Transverse colon (tissue), 4 donors: ENCODE results near the gene ERCC4. TPM values are rescaled to one million over a fixed set of nuclear protein-coding genes. Genes with fewer than 3 reads are reported as not detected.

ENCODE experiments used
- DNase-seq: peaks from one replicate; pipeline ENCODE4 v3.0.0-alpha.2; 2019
- H3K27ac ChIP-seq, 4 donors: fragments of 200-600 bp; sonication (generic); 2 replicates each; pipeline ENCODE4 v1.5.1; 2016 to 2018; ENCODE audit warnings: inconsistent platforms in 4 of 4
- H3K27me3 ChIP-seq: fragments of 200-600 bp; sonication (generic); 2 replicates; pipeline ENCODE4 v1.5.1; 2017; ENCODE audit warnings: inconsistent platforms
- H3K36me3 ChIP-seq, 4 donors: fragments of 200-600 bp; sonication (generic); 2 replicates each; pipeline ENCODE4 v1.5.1; 2017 to 2019; ENCODE audit warnings: inconsistent platforms in 4 of 4
- H3K4me1 ChIP-seq, 4 donors: fragments of 200-600 bp; sonication (generic); 2 replicates each; pipeline ENCODE4 v1.5.1; 2017 to 2020; ENCODE audit warnings: inconsistent platforms in 4 of 4
- H3K4me3 ChIP-seq, 4 donors: fragments of 200-600 bp; sonication (generic); 1 replicate in 1 of 4; 2 replicates in 3 of 4; pipeline versions ENCODE4 v1.5.1 to v1.6.1; 2017 to 2019; ENCODE audit warnings: inconsistent platforms in 4 of 4
- H3K9me3 ChIP-seq, 2 donors: fragments of 200-600 bp; sonication (generic); 2 replicates each; pipeline ENCODE4 v1.5.1; 2017 to 2019; ENCODE audit warnings: inconsistent platforms in 2 of 2
- EP300 ChIP-seq: sonication (generic); formaldehyde crosslinking; IDR thresholded peaks from one replicate; pipeline ENCODE4 v1.6.1; 2017; ENCODE audit warnings: antibody characterized with exemption, low read depth
- POLR2A ChIP-seq: fragments of 450-650 bp; IDR thresholded peaks from one replicate; pipeline ENCODE4 v1.6.1; 2016; ENCODE audit warnings: antibody characterized with exemption, mild to moderate bottlenecking, moderate library complexity
- POLR2AphosphoS5 ChIP-seq, 3 donors: sonication (generic); formaldehyde crosslinking; IDR thresholded peaks; one replicate each; pipeline ENCODE4 v1.6.1; 2016; ENCODE audit warnings: antibody characterized with exemption in 3 of 3
- WGBS, 2 donors: methylation state at CpG; one replicate each; pipeline ENCODE4 v1.1.5; 2018; ENCODE audit warnings: low coverage in 1 of 2; 5-methylcytosine and 5-hydroxymethylcytosine counted together
- in situ Hi-C, 4 donors: fragments of 200-750 bp; cut with MboI; loops; one replicate each; pipeline versions ENCODE4 v1.15.0 to v1.15.1; 2017; ENCODE audit warnings: low sequenced_read_pairs in 3 of 4, low pct_ligation_motif_present in 1 of 4, low pct_unique_long_range_greater_than_20kb in 1 of 4
- intact Hi-C: fragments of 100-400 bp; cut with DNase I; formaldehyde crosslinking; loops from one replicate; pipeline ENCODE4 v1.15.1; 2023; ENCODE audit warnings: low total_unique reads
- total RNA-seq, 4 donors: library from RNA; depleted of rRNA; stranded (reverse); fragments of >200 nt; gene quantifications; one replicate each; pipeline ENCODE4 v1.1.0, GENCODE V29; 2016
- TF ChIP-seq, protein P1 (sequence below), 5 experiments: fragments of 200-600 bp in 3 of 5; fragments of 450-650 bp in 2 of 5; sonication (generic) in 3 of 5; IDR thresholded peaks; 1 replicate in 2 of 5; 2 replicates in 3 of 5; pipeline ENCODE4 v1.5.1; 2016 to 2017; ENCODE audit warnings: antibody characterized with exemption in 5 of 5, inconsistent platforms in 3 of 5, mild to moderate bottlenecking in 2 of 5, moderate library complexity in 1 of 5

ERCC4 gene
- total RNA-seq, 4 donors from 2014 or later = 3.8 to 14.1 (median 4.8) TPM

DNA sequence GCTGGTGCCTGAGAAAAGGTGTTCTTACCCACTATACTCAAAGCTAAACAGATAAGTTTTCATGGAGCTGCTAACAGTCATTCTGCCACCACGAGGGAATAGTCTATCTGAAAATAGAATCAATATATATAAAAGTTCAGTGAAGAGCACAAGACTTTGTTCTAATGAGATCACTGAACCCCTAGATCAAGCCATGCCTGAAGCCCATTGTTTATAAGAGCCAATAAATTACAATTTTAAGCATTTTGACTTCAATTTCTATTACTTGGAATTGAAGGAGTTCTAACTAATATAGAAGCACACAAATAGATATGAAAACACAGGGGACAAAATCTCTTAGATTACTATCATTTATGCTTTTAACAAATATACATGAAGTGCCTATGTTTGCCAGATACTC lies 24.4 kb upstream of the ERCC4 start:
- Histone ChIP-seq H3K27me3 (peaks cover 5% of the 10 kb centered on the region), H3K36me3 (no peaks in the 10 kb centered on the region), H3K9me3 (no peaks in the 10 kb centered on the region), H3K4me3 (no peak overlapping the region), H3K4me1 (no peaks in the 10 kb centered on the region), H3K27ac (no peak overlapping the region)
- DNase-seq = no peak
- 72% methylated on average over 1 of the region's 1 CpG; no CpG with 5 or more reads in 1 of the 2 donors for WGBS, 2 donors
- TF ChIP-seq POLR2AphosphoS5 (IDR thresholded peaks at IDR 0.05) (no peak), EP300 (no peak), POLR2A (no peak)
- TF ChIP-seq, protein P1, sequence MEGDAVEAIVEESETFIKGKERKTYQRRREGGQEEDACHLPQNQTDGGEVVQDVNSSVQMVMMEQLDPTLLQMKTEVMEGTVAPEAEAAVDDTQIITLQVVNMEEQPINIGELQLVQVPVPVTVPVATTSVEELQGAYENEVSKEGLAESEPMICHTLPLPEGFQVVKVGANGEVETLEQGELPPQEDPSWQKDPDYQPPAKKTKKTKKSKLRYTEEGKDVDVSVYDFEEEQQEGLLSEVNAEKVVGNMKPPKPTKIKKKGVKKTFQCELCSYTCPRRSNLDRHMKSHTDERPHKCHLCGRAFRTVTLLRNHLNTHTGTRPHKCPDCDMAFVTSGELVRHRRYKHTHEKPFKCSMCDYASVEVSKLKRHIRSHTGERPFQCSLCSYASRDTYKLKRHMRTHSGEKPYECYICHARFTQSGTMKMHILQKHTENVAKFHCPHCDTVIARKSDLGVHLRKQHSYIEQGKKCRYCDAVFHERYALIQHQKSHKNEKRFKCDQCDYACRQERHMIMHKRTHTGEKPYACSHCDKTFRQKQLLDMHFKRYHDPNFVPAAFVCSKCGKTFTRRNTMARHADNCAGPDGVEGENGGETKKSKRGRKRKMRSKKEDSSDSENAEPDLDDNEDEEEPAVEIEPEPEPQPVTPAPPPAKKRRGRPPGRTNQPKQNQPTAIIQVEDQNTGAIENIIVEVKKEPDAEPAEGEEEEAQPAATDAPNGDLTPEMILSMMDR (IDR thresholded peaks at IDR 0.05) = no peak
- intact Hi-C loops (no loop called here), in situ Hi-C loops (no loop called here)

DNA sequence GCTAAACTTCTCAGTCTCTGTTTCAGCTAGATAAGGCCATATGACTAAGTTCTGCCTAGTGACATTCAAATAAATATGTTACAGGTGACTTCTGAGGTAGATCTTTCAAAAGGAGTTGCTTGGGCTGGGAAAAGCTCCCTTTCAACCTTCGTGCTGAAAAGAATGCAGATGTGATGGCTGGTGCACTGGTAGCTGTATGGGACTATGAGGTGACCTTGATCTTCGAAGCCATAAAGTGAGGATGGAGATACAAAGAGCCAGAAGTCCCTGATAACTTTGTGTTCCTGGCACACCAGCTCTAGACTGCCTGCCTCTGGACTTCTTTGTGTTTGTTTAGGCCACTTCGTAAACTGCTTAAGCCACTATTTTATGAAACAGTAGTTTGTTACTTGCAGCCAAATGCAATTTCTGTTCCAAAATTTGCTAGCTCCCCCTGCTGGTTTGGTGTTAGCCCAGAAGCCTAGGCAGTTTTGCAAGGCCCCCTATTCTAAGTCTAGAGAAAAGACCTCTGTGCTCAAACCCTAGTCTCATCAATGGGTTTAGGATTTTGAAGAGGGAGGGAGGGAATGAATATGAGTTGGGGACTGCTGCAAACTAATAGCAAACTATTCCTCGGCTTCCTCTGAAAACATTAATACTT lies 23.3 kb upstream of the ERCC4 start:
- WGBS, 2 donors = 76 to 79% methylated on average over 3 to 4 of the region's 4 CpGs
- Histone ChIP-seq H3K27ac (no peak overlapping the region), H3K36me3 (no peaks in the 10 kb centered on the region), H3K9me3 (no peaks in the 10 kb centered on the region), H3K27me3 (peaks cover 5% of the 10 kb centered on the region), H3K4me1 (no peaks in the 10 kb centered on the region), H3K4me3 (no peak overlapping the region)
- intact Hi-C loops = no loop called here
- no peak for TF ChIP-seq EP300
- TF ChIP-seq POLR2AphosphoS5 (IDR thresholded peaks at IDR 0.05) = no peak
- TF ChIP-seq, protein P1 (IDR thresholded peaks at IDR 0.05) = no peak
- DNase-seq = no peak
- in situ Hi-C loops = no loop called here

DNA sequence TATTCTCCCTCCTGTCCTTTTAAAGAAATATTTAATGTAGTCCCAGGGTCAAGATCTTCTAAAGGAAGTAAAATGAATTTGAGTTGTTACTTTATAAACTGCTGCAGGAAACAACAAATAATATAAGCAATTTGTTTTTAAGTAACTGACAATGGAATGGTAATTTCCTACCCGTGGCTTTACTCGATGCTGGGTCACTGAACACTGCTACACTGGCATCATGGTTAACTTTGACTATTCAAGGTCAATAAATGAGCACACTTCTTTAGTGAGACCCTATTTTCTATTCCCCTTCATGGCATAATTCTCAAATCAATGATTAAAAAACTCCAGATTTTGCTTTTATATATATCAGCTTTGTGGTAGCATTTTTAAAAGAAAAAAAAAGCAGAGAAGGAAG lies 22.1 kb upstream of the ERCC4 start:
- WGBS, 2 donors = 44 to 70% methylated on average over 2 of the region's 2 CpGs
- Histone ChIP-seq H3K27me3 (peaks cover 5% of the 10 kb centered on the region), H3K27ac (no peak overlapping the region), H3K9me3 (no peaks in the 10 kb centered on the region), H3K36me3 (no peaks in the 10 kb centered on the region), H3K4me1 (no peaks in the 10 kb centered on the region), H3K4me3 (no peak overlapping the region)
- TF ChIP-seq POLR2A (no peak), EP300 (no peak), POLR2AphosphoS5 (IDR thresholded peaks at IDR 0.05) (no peak)
- TF ChIP-seq, protein P1 (IDR thresholded peaks at IDR 0.05) = no peak
- in situ Hi-C loops = no loop called here
- DNase-seq = no peak
- intact Hi-C loops = no loop called here

DNA sequence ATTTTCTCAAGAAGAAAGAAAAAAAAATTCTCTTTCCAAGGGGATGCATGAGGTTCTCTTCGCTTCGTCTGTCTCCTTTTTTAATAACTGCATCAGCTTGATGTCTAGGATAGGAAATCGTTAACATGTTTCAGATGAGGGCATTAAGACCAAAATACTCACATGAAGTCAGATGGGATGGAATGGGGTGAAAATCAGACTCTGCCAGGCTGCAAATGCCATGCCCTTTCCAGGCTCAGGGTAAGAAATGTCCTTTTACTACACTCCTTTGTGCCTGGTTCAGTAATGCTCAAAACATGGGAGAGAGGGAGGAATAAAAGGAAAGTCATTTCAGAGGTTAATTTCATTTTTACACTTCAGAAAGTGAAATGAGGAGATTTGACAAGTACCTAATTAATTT lies 21.7 kb upstream of the ERCC4 start:
- Histone ChIP-seq H3K4me3 (no peak overlapping the region), H3K4me1 (no peaks in the 10 kb centered on the region), H3K36me3 (no peaks in the 10 kb centered on the region), H3K9me3 (no peaks in the 10 kb centered on the region), H3K27ac (no peak overlapping the region), H3K27me3 (peaks cover 5% of the 10 kb centered on the region)
- in situ Hi-C loops = no loop called here
- no peak for DNase-seq
- TF ChIP-seq, protein P1 (IDR thresholded peaks at IDR 0.05) = no peak
- TF ChIP-seq EP300 (no peak), POLR2A (no peak)
- WGBS, 2 donors = 86 to 89% methylated on average over 3 of the region's 3 CpGs
- intact Hi-C loops = no loop called here
